Chondrocyte (in vitro differentiated cells): ENCODE results near the gene HLCS. TPM values are rescaled to one million over a fixed set of nuclear protein-coding genes. Genes with fewer than 3 reads are reported as not detected.

Source experiments
- DNase-seq: peaks from one replicate; pipeline ENCODE4 v3.0.0; 2021; ENCODE audit warnings: mixed read lengths, low spot score
- H3K27ac Mint-ChIP-seq: one replicate; pipeline ENCODE4 v1.8.0; 2021; ENCODE audit warnings: mild to moderate bottlenecking, moderate library complexity, mixed read lengths; ENCODE audit not compliant: unreplicated experiment
- H3K27me3 Mint-ChIP-seq: 2 replicates; pipeline ENCODE4 v1.8.0; 2021; ENCODE audit warnings: low read depth, mixed read lengths
- H3K36me3 Mint-ChIP-seq: 2 replicates; pipeline ENCODE4 v1.8.0; 2021; ENCODE audit warnings: low read depth, mixed read lengths
- H3K4me1 Mint-ChIP-seq: 2 replicates; pipeline ENCODE4 v1.8.0; 2021; ENCODE audit warnings: low read depth, mild to moderate bottlenecking, mixed read lengths
- H3K4me3 Mint-ChIP-seq: one replicate; pipeline ENCODE4 v1.8.0; 2021; ENCODE audit warnings: mild to moderate bottlenecking, moderate library complexity, mixed read lengths; ENCODE audit not compliant: unreplicated experiment
- H3K9me3 Mint-ChIP-seq: 2 replicates; pipeline ENCODE4 v1.8.0; 2021; ENCODE audit warnings: low read depth, mixed read lengths
- CTCF ChIP-seq: fragments of 200-600 bp; sonication (generic); IDR thresholded peaks from 2 replicates; pipeline ENCODE4 v1.5.0; 2021; ENCODE audit warnings: antibody characterized with exemption, mild to moderate bottlenecking, moderate library complexity
- total RNA-seq: library from RNA; stranded (reverse); gene quantifications from 3 replicates; pipeline ENCODE4 v1.2.1, GENCODE V29; 2021

The HLCS gene
- total RNA-seq, 1 donor from 2014 or later, result 30.4 TPM

GRCh38 chr21:36909901-36910561 is 56.4 kb downstream of the HLCS start:
- peak overlapping the region; percentile 53 for H3K4me3 Mint-ChIP-seq
- peak overlapping the region; percentile 98 for H3K27ac Mint-ChIP-seq
- H3K9me3 Mint-ChIP-seq, result peaks cover 6% of the 10 kb centered on the region
- no peaks in the 10 kb centered on the region for H3K27me3 Mint-ChIP-seq
- peaks cover 38% of the 10 kb centered on the region for H3K4me1 Mint-ChIP-seq
- H3K36me3 Mint-ChIP-seq, result no peaks in the 10 kb centered on the region
- no peak for TF ChIP-seq CTCF
- DNase-seq, result no peak

DNA sequence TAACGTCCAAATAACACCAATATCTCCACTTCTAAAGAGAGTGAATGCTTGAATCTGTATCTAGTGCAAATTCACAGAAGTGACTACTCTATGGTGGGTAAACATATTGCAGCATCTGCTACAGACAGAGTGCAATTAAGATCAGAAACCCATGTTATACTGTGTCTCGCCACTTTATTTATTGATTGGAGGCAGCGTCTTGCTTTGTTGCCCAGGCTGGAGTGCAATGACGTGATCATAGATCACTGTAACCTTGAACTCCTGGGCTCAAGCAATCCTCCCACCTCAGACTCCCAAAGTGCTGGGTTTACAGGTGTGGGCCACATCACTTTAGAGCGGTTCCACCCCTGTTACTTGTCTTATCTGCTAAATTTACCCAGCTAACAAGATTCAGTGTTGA is 57.0 kb downstream of the HLCS start:
- DNase-seq, result no peak
- Mint-ChIP-seq H3K4me3 (no peak overlapping the region), H3K4me1 (peaks cover 38% of the 10 kb centered on the region), H3K27me3 (no peaks in the 10 kb centered on the region), H3K27ac (peak overlapping the region; percentile 98), H3K9me3 (peaks cover 6% of the 10 kb centered on the region), H3K36me3 (no peaks in the 10 kb centered on the region)
- TF ChIP-seq CTCF, result no peak

DNA sequence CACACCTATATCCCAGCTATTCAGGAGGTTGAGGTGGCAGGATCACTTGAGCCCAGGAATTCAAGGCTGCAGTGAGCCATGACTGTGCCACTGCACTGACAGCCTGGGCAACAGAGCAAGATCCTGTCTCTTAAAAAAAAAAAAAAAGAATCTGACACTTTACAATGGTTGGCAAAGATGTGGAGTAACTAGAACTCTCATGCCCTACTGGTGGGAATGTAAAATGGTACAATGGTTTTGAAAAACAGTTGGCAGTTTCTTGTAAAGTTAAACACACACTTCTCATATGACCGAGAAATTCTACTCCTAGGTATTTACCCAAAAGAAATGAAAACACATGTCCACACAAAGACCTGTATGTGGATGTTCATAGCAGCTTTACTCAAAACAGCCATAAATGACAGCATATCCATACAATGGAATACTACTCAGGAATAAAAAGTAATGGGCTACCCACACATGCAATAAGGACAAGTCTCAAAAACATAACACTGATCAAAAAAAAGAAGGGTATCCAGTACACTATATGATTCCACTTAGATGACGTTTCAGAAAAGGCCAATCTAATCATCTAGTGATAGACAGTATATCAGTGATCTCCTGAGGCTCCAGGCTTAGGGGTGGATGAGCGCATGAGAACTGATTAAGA is 58.1 kb downstream of the HLCS start:
- Mint-ChIP-seq H3K27me3 (no peaks in the 10 kb centered on the region), H3K36me3 (no peaks in the 10 kb centered on the region), H3K4me3 (no peak overlapping the region), H3K9me3 (peaks cover 6% of the 10 kb centered on the region), H3K4me1 (peaks cover 38% of the 10 kb centered on the region), H3K27ac (peak overlapping the region; percentile 79)
- peak; percentile 70 for TF ChIP-seq CTCF
- no peak for DNase-seq

DNA sequence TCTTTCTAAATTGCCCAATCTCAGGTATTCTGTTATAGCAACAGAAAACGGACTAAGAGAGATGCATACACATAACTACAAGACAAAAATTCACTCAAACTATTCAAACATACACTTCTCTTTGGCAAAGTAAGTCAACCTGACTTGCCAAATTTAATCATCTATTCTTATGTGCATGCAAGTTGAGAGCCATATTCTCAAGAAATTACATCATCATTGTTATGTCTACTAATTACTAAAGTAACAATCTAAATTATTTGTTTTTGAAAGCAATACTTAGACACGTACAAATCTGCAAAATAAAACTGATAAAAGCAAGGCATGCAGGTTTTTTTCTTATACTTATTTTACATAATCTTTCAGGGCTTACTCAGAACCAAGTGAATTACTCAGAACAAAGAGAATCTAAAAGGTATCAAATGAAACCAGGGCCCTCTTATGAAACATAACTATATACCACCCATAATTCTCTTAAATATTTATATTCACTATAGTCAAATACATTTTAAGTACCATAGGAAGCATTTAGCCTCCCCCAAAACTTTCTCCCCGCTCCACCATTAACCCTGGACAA is 62.3 kb downstream of the HLCS start:
- no peak for TF ChIP-seq CTCF
- peaks cover 6% of the 10 kb centered on the region for H3K9me3 Mint-ChIP-seq
- no peak overlapping the region for H3K4me3 Mint-ChIP-seq
- peaks cover 23% of the 10 kb centered on the region for H3K4me1 Mint-ChIP-seq
- no peak for DNase-seq
- H3K36me3 Mint-ChIP-seq, result peaks cover 5% of the 10 kb centered on the region
- H3K27ac Mint-ChIP-seq, result no peak overlapping the region
- no peaks in the 10 kb centered on the region for H3K27me3 Mint-ChIP-seq

DNA sequence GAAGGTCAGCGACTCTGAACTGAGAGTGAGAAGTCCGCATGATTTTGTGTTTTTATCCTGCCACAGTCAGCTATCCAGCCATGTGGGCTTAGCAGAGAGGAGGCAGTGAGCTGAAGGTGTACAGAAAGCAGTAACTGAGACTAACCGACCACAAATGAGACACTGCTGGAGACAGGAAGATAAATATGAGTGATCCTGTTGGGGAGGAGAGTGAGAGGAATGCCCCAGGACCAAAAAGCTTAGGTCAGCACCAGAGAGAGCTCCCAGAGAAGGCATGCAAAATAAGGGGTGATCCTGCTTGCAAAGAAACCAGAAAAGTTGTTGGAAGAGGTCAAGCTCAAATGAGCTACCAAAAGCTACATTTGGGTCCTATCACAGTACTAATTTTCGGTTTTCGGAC is 63.7 kb downstream of the HLCS start:
- H3K27ac Mint-ChIP-seq, result no peak overlapping the region
- DNase-seq, result no peak
- no peaks in the 10 kb centered on the region for H3K27me3 Mint-ChIP-seq
- no peak for TF ChIP-seq CTCF
- H3K4me1 Mint-ChIP-seq, result peaks cover 13% of the 10 kb centered on the region
- H3K9me3 Mint-ChIP-seq, result no peaks in the 10 kb centered on the region
- peaks cover 5% of the 10 kb centered on the region for H3K36me3 Mint-ChIP-seq
- no peak overlapping the region for H3K4me3 Mint-ChIP-seq
